ENCODE results near the gene RABGAP1L.
"Not testable (repeated sequence)": the region's sequence is repeated elsewhere in the genome, so short reads cannot be mapped to it uniquely, and the experiment has no call there.

The RABGAP1L gene

DNA sequence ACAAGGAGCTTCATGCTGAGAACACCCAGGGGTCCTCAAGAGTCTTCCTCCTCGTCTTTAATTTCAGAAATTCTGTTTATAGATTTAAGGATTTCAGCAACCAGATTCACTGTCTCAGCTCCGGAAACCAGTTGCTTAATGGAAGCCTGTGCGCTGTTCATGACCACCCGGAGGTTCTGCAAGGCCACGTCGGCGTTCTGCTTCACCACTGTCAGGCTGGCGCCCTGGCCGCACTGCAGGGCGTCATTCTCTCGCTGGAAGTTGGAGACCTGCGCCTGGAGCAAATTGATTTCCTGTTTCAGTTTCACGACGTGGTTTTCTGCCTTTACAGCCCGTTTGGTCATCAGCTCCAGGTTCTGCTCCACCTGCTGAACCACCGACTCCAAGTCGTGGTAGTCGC is 885.3 kb downstream of the RABGAP1L start:
- DNase-seq (ENCODE audit: low read depth): not testable (repeated sequence)
